Right lung (tissue), 5 donors: Measurements from ENCODE around the gene NDUFB10. TPM values are rescaled to one million over a fixed set of nuclear protein-coding genes. Genes with fewer than 3 reads are reported as not detected.

Experiments
- DNase-seq, 2 donors: peaks; one replicate each; pipeline ENCODE4 v3.0.0-alpha.2; 2013
- polyA plus RNA-seq, 5 donors: library from polyadenylated mRNA; unstranded; fragments of 120-200 nt; gene quantifications; one replicate each; pipeline versions ENCODE4 v1.2.1 to v1.2.3, GENCODE V29; 2013; ENCODE audit warnings: inconsistent platforms in 1 of 5, low replicate concordance in 1 of 5; ENCODE audit not compliant: insufficient read length in 5 of 5, insufficient read depth in 1 of 5

NDUFB10 gene
- polyA plus RNA-seq, 5 donors = 78.0 to 123 (median 87.7) TPM

GRCh38 chr16:1981398-1981836, 22.1 kb downstream of the NDUFB10 start, which contains the start of gene NOXO1:
NOXO1 (minus strand) TSS chr16:1981469; CDS start chr16:1981179, 290 bp downstream.
- DNase-seq = no peak

DNA sequence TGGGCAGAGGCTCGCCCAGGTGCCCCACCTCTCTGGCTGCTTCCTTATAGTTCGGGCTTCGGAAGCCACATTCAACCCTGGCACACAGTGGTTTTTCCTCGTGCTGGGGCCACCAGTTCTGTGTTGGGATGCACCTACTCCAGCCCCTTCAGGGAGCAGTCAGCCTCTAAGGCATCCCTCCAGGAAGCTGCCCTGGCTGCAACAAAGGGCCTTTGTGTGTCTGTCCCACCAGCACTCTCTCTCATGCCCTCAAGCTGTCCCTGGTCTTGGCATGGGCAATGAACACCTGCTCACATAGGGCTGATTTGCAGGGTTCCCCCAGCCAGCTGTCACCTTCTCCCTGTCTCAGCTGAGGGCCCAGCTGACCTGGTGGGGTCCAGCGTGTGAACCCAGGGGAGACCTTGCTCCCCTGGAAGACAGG, 22.7 kb downstream of the NDUFB10 start:
- DNase-seq = no peak

GRCh38 chr16:1982991-1983543, 23.7 kb downstream of the NDUFB10 start:
- DNase-seq = no peak

DNA sequence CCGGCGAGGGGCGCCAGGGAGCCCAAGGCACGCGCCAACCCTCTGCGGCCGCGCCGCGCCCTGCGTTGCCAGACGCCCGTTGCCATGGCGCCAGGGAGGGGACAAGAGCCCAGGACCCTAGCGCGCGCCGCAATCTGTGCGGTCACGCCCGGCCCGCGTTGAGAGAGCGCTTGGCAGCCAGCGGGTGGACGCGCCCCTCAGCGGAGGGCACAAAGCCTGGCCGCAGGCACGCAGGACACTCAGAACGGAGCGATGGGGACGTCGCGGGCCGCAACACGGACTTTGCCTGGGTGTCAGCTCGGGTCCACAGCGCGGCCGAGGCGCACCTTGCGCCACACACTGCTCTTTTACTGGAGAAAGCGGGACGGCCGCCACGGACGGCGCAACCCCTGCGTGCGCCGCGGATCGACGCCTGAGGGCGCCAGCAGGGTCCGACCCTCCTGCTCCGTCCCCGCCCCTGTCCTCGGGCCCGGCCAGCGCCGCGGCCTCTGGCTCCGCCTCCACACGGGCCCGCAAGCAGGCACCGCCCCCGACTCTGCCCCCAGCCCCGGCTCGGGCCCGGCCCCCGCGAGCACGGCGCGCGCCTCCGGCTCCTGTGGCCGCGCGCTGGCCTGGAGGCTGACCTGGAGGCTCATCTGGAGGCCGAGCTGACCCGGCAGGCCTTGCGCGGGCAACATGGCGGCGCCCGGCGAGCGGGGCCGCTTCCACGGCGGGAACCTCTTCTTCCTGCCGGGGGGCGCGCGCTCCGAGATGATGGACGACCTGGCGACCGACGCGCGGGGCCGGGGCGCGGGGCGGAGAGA, 24.4 kb downstream of the NDUFB10 start, which contains the start of gene GFER:
Gene GFER (plus strand): TSS at position 650 of the 803 bp plus-strand sequence. CDS start 26 bp downstream, at position 676.
- peak; percentile 91 to 92 for DNase-seq

GRCh38 chr16:1984347-1985225, 25.2 kb downstream of the NDUFB10 start:
- no peak for DNase-seq

DNA sequence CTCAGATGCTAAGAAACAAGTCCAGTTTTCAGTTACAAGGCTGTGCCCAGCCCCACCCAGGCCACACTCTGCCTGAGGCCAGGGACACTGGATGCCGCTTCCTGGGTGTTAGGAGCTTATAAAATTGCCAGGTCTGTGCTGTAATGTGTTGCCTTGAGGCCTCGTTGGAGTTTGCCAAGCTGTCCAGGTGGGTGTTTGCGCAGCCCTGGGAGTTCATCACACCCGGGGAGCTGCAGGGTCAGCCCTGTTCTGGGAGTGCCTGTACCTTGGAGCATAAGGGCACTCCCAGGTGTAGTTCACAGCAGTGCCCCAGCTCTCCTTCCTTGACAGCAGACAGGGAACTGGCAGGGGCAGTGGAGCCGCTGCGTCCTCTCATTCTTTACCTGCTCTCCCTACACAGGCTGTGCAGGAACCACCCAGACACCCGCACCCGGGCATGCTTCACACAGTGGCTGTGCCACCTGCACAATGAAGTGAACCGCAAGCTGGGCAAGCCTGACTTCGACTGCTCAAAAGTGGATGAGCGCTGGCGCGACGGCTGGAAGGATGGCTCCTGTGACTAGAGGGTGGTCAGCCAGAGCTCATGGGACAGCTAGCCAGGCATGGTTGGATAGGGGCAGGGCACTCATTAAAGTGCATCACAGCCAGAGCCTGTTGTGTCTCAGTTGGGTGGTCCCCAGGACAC, 26.3 kb downstream of the NDUFB10 start:
- DNase-seq = no peak

DNA sequence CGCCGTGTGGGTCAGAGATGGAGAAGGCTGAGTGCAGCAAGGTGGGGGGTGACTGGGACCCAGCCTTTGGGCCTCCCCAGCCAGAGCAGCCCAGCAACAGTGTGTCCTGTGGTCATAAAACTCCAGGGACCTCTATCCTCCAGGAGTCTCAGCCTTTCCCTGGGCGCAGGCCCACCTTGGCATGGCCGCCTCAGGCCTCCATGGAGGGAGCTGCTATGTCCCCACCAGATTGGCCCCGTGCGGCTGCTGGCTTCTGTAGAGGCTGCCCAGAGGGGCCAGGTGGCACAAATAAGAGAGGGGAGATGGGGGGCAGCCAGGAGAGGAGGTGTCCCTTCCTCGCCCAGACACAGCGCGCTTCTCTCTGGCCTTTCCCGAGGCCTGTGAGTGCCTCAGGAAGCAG, 27.9 kb downstream of the NDUFB10 start:
- DNase-seq = no peak

GRCh38 chr16:1989209-1990100, 30.1 kb downstream of the NDUFB10 start, which contains the start of gene SYNGR3:
SYNGR3 (plus strand) TSS chr16:1989970; CDS start chr16:1990103, 133 bp downstream.
- no peak for DNase-seq

- DNase-seq = no peak
These were observed 30.7 kb downstream of the NDUFB10 start for GRCh38 chr16:1990101-1990350.

- no peak for DNase-seq
These were observed 31.2 kb downstream of the NDUFB10 start for GRCh38 chr16:1990351-1991134.

DNA sequence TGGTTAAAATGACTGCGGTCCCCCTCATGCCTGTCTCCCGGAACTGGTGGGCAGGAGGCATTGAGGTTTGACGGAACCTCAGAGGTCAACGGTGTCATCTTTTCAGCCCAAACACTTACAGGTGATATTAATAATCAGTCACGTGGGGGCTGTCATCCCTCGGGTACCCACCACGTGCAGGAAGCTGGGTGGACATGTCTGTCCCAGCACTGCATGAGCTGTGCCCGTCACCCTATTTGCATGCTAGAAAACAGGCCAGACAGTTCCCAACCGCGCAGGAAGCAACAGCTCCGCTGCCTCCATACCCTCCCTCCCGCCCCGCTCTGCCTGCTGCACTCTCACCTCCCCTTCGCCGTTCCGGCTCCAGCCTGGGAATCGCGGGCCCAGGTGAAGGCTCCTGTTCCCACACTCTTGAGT, 31.8 kb downstream of the NDUFB10 start:
- DNase-seq = no peak

GRCh38 chr16:1991588-1991947, 32.2 kb downstream of the NDUFB10 start:
- DNase-seq = no peak

DNA sequence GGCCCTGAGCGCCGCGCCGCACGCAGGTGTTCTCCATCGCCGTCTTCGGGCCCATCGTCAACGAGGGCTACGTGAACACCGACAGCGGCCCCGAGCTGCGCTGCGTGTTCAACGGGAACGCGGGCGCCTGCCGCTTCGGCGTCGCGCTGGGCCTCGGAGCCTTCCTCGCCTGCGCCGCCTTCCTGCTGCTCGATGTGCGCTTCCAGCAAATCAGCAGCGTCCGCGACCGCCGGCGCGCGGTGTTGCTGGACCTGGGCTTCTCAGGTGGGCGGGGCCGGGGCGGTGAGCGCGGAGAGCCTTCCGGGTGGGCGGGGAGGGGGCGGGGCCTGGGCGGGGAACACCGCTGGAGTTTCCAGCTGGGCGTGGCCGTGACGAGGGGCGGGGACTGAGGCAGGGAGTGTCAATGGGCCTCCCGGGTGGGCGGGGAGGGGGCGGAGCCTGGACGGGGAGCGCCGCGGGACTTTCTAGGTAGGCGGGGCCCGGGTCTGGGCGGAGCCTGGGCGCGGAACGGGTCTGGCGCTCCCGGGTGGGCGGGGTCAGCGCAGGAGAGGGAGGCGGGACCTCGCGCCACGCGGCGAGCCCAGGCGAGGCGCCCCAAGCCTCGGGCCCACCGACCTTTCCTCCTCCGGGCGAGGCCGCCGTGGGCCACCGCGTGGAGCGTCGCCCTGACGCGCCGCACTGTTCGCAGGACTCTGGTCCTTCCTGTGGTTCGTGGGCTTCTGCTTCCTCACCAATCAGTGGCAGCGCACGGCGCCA, 32.8 kb downstream of the NDUFB10 start:
- peak; percentile 69 to 70 for DNase-seq

GRCh38 chr16:1992704-1993317, 33.5 kb downstream of the NDUFB10 start:
- DNase-seq = no peak

DNA sequence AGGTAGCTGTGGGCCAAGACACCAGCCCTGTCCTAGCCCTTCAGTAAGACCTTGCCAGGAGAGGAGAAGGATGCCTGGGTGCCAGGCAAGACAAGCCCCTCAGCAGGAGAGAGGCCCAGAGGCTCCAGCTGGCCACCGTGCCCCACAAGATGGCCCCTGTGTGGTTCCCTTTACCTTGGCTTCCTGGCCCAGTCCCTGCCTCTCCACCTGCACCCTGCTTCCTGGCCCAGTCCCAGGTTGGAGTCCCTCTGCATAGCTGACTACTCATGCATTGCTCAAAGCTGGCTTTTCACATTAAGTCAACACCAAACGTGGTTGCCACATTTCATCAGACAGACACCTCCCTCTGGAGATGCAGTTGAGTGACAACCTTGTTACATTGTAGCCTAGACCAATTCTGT, 34.4 kb downstream of the NDUFB10 start:
- DNase-seq = no peak

DNA sequence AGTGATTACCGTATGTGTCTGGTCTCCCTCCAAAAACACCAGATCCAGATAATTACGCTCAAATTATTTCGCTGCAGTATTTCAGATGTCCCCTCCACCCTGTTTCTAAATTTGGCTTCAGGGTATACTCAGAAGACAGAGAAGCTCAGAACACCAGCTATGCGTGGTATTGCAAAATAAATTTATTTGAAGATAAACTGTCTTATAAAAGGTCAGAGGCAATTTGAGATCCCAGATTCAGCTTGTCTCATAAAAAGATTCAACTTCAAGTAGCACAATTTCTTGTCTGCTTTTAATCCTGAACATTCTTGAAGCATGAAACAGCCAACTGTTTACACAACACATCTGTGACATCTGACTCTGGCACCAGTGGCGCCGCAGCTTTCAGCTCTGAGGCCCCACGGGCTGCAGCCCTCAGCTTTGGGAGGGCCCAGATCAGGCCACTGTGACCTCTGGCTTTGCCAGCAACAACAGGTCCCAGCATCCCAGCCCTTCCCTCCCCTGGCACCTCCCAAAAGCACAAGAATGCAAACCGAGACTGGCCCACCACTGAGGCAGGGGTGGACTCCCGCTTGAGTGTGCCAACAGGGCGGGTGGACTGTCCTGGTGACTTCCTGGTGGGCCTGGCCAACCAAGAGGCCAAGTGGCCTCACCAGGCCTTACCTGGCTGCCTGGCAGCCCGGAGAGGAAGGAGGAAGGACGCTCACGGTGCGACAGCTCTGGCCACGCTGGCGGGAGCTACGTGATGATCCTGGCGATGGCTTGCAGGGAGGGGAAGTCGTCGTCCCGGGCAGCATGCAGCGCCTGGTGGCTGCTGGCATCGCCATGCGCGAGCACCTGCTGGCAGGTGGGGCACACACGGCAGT, 38.4 kb downstream of the NDUFB10 start:
- DNase-seq = peak in 1 of 2 donors; percentile 66

DNA sequence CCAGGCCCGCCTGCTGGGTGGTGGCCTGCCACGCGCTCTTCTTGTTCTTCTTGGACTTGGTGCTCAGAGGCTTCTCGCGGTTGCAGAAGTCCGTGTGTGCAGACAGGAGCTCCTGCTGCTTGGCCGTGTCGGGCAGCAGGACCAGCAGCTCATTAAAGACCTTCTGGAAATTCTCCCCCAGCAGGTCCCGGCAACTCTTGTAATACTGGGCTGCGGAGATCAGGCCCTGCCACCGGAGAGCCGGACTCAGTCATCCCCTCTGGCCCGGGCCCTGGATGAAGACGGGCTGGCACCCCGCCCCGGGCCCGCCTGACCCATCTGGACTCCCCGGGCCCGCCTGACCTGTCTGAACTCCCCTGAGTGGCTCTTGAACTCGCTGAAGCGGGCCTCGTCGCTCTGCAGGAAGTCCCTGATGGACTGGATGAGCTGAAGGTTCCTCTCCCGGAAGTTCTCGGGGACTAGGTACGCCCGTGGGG, 39.1 kb downstream of the NDUFB10 start:
- DNase-seq = no peak
